Stimulated activated CD4-positive, alpha-beta T cell treated with anti-CD3 and anti-CD28 coated beads, TNF-alpha, amount 100 ng/mL, for 24 hours (primary cell): ENCODE data around the gene MMP21.

Experiments
- DNase-seq, 3 experiments: peaks; one replicate each; pipeline ENCODE4 v3.0.0-alpha.2; 2020; ENCODE audit warnings: low read depth in 3 of 3

Gene MMP21

DNA sequence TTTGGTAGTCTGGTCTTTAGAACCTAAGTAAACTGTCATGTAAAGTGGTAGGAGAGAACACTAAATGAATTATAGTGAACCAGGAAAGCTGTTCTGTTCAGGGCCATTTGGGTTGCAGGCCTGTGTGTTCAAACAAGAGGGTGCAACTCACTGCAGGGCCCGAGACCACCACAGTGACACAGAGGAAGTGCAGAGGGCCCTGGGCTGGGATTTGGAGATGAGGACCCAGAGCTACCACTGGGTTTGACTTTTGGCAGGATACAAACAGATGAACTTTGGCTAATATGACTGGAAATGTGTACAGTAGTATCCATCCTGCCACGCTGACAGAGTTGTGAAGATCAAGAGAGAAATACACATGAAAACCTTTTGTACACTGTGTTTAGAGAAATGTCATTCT is 9.8 kb downstream of the MMP21 start:
- DNase-seq, result no peak

- DNase-seq, result no peak
Measured at GRCh38 chr10:125762692-125763648, 12.7 kb downstream of the MMP21 start.

DNA sequence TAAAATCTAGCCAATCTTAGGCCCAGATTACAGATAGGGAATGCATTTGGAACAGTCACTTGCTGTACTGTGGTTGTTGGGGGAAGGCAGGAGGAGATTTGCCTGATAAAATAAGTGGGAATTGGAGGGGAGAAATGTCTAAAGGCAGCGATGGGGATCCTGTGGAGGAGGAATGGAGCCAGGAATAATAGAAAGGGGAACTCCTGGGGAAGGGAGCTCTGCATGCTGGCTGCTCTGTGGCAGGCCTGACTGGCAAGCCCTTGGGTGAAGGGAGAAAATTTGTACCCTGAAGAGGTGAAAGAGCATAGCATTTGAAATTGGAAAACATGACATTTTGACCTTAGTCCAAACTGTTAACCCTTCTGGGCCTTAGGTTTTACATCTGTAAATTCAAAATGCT is 13.7 kb downstream of the MMP21 start:
- no peak for DNase-seq

- no peak for DNase-seq
Measured at GRCh38 chr10:125757742-125758141, 17.9 kb downstream of the MMP21 start.

DNA sequence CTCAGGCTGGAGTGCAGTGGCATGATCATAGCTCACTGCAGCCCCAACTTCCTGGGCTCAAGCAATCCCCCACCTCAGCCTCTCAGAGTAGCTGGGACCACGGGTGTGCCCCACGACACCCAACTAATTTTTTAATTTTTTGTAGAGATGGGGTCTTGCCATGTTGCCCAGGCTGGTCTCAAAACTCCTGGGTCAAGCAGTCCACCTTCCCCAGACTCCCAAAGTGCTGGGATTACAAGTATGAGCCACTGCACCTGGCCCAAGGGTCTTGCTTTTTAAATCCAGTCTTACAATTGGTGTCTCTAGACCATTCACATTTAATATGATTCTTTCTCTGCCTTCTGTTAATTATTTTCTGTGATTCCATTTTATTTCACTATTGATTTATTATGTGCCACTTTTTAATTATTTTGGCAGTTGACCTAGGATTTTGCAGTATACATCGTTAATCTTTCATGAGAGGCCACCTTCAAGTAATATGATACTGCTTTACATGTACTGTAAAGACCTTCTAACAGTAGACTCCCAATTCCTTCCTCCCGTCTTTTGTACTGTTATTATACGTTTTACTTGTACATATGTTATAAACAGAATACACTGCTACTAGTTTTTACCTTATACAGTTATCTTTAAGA is 18.7 kb downstream of the MMP21 start:
- DNase-seq, result no peak

DNA sequence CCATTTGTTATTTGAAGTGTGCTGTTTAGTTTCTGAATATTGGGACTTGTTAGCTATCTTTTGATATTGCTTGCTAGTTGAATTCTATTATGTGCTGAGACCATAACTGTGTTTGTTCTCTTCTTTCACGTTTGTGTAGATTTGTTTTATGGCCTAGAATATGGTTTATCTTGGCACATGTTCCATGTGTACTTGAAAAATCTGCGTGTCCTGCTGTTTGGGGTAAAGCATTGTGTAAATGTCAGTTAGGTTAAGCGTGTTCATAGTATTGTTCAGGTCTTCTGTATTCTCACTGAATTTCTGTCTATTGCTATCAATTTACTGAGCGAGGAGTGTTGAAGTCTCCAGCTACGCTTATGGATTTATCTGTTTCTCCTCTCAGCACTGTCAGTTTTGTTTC is 19.4 kb downstream of the MMP21 start:
- DNase-seq, result no peak

DNA sequence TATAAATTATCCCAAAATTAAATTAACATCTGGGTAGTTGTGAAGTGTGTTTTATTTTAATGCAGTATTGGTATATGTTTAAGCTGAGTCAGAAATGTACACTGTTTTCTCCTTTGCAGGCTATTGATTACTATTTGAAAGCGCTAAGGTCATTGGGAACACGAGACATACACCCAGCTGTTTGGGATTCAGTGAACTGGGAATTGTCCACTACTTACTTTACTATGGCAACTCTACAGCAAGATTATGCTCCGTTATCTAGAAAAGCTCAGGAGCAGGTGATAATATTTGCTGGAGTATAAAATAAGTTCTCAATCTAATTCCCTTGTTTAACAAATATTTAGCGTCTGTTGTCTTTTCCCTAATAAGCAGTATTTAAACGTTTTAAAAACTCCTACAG is 28.2 kb downstream of the MMP21 start:
- no peak for DNase-seq

DNA sequence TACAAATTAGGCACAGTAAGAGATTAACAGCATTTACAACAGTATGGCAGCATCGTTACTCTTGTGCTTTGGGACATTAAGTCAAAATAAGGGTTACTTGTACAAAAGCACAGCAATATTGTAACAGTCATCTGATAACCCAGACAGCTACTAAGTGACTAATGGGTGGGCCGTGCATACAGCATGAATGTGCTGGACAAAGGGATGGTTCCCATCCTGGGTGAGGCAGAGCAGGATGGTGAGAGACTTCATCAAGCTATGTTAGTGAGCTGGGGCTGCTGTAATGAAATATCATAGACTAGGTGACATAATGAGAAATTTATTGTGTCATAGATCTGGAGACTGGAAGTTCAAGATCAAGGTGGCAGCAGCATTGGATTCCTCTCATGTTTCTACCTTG is 30.7 kb downstream of the MMP21 start:
- no peak for DNase-seq

GRCh38 chr10:125742465-125742864 is 33.2 kb downstream of the MMP21 start:
- no peak for DNase-seq

DNA sequence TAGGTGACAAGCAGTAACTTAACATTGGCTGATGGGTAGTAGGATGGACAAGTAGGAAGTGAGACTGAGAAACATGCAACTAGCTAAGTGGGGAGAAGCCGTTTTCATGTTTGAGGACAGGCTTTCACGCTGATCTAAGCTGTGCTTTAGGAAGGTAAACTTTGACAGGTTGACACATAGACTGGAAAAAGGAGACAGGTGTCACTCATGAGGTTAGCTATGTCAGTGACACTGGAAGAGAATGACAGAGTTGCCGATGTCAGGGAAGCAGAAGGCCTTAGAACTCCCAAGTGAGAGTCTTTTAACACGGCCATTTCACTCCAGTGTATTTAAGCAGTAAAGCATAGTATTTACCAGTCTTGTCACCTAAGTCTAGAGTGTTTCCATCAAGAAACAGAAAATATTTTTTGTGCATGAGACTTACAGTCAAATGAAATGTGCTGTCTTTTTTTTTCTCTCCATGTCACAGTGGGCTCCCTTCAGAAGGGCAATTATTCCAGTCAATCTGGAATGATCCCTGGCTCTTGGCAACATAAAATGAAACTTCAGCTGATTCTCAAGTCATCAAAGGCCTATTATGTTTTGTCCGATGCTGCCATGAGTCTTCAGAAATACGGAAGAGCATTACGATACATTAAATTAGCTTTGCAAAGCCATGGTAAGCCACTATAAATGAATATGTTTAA is 35.5 kb downstream of the MMP21 start:
- DNase-seq, result no peak

- DNase-seq, result no peak
Measured at GRCh38 chr10:125738206-125738605, 37.4 kb downstream of the MMP21 start.

DNA sequence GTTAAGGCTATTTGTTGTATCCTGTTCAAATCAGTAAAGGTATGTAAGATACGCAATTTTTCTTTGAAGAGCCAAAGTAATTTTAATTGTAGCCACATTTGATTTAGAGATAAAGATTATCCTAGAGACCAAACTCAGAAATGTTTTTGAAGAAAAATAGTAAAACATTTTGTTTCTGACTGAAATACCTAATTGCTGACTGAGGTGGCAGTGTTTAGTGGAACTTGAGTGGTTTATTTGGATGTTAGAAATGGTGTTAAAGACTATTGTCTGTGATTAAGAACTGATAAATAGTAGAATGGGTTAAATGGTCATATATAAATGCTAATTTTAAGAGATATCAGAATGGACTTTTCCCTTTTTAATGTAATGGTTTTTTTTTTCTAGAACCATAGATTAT is 40.8 kb downstream of the MMP21 start:
- no peak for DNase-seq

DNA sequence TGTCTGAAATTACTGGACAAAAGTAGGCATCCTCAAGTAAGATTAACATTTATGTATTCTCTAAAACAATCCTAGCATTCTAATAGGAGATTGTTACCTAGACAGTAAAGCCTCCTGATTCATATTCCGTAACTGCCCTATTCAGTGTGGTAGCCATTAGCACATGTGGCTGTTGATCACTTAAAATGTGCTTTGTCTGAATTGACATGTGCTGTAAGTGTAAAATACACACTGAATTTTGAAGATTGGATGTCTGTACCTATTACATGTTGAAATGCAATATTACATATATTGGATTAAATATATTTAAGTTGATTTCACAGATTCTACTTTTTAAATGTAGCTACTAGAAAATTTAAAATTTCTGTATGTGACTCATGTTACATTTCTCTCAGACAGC is 41.5 kb downstream of the MMP21 start:
- DNase-seq, result no peak

- DNase-seq, result no peak
Measured at GRCh38 chr10:125727436-125727835, 48.2 kb downstream of the MMP21 start.

DNA sequence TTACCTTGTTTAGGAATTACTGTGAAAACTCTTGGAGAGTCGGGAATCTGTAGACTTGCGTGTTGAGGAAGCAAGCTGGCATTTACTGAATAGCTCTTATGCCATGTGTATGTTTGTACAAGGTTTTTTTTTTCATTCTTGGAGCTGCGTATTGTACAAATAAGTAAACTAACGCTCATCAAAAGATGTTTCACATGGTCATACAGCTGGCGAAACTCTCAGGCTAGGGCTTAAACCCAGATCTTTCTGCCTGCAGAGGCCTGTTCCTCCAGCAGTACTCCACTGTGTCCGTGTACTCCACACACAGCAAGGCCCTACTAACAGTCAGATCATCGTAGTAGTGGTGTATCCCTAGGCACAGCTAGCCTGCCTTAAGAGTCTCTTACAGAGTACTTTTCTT is 48.7 kb downstream of the MMP21 start:
- no peak for DNase-seq

GRCh38 chr10:125722811-125723210 is 52.8 kb downstream of the MMP21 start:
- no peak for DNase-seq

GRCh38 chr10:125721035-125721434 is 54.6 kb downstream of the MMP21 start:
- no peak for DNase-seq

- DNase-seq, result no peak
Measured at GRCh38 chr10:125720002-125720382, 55.6 kb downstream of the MMP21 start.

GRCh38 chr10:125719173-125720001 is 56.2 kb downstream of the MMP21 start, which contains the start of gene EDRF1:
TSS of gene EDRF1 (plus strand) at chr10:125719709. CDS start at chr10:125719808, 99 bp downstream.
- peak; percentile 98 to 99 (median 98) for DNase-seq
